Raji (cell line): ENCODE results near the gene KLF6.

Source experiments
- POLR2A ChIP-seq: IDR thresholded peaks from 2 replicates; pipeline ENCODE4 v1.6.1; 2011; ENCODE audit warnings: low read depth, low read length, control low read depth; ENCODE audit not compliant: insufficient read depth

The KLF6 gene

GRCh38 chr10:3785251-3785850 is 342 bp upstream of the KLF6 start:
- peak; percentile 88 for TF ChIP-seq POLR2A

GRCh38 chr10:3783682-3784432 is 1.2 kb downstream of the KLF6 start:
- TF ChIP-seq POLR2A: no peak

- TF ChIP-seq POLR2A: peak; percentile 53
Measured at GRCh38 chr10:3783316-3783681, 1.7 kb downstream of the KLF6 start.

GRCh38 chr10:3782451-3783315 is 2.3 kb downstream of the KLF6 start:
- 0 out of 2 replicates have a peak, but pooled peaks have one; percentile 31 for TF ChIP-seq POLR2A

GRCh38 chr10:3782146-3782450 is 2.9 kb downstream of the KLF6 start:
- TF ChIP-seq POLR2A: no peak

- TF ChIP-seq POLR2A: no peak
Measured at GRCh38 chr10:3781468-3782145, 3.4 kb downstream of the KLF6 start.

GRCh38 chr10:3780771-3781467 is 4.1 kb downstream of the KLF6 start:
- TF ChIP-seq POLR2A: no peak

- no peak for TF ChIP-seq POLR2A
Measured at GRCh38 chr10:3780021-3780770, 4.8 kb downstream of the KLF6 start.

GRCh38 chr10:3779158-3779741 is 5.8 kb downstream of the KLF6 start:
- TF ChIP-seq POLR2A: no peak

GRCh38 chr10:3778692-3779157 is 6.3 kb downstream of the KLF6 start:
- TF ChIP-seq POLR2A: no peak

- no peak for TF ChIP-seq POLR2A
Measured at GRCh38 chr10:3777981-3778691, 6.9 kb downstream of the KLF6 start.

- no peak for TF ChIP-seq POLR2A
Measured at GRCh38 chr10:3776796-3777571, 8.0 kb downstream of the KLF6 start.
